ENCODE measurements around the gene C6.
"Not testable (repeated sequence)": the region's sequence is repeated elsewhere in the genome, so short reads cannot be mapped to it uniquely, and the experiment has no call there.

The C6 gene

GRCh38 chr5:41213340-41213739, at the start of gene C6:
TSS of gene C6 (minus strand) at chr5:41213532. CDS start at chr5:41203230, 10,302 bp downstream.
- DNase-seq (ENCODE audit: low spot score): no peak

DNA sequence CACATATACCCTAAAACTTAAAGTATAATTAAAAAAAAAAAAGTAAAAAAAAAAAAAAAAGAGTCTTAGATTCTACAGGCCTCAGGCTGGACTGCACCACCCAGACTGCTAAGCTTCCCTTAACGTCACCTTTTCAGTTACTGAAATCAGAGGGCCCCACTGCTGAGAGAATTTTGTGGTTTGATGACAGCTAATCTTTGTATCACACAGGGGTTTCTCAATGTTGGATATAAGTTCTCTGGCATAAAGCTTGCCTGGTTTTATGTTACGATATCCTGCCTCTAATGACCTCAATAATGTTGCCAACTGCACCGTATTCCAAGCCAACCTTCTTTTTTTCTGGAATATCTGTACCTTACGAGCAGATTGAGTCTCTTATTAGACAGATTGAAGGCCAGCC, 43.1 kb upstream of the C6 start:
- no peak for DNase-seq (ENCODE audit: low spot score)

- DNase-seq (ENCODE audit: low spot score): no peak
Measured at GRCh38 chr5:41253109-41253508, 39.8 kb upstream of the C6 start.

- no peak for DNase-seq (ENCODE audit: low spot score)
Measured at GRCh38 chr5:41252036-41252435, 38.7 kb upstream of the C6 start.

GRCh38 chr5:41250351-41250987, 37.1 kb upstream of the C6 start:
- DNase-seq (ENCODE audit: low spot score): no peak

- no peak for DNase-seq (ENCODE audit: low spot score)
Measured at GRCh38 chr5:41247135-41247534, 33.8 kb upstream of the C6 start.

DNA sequence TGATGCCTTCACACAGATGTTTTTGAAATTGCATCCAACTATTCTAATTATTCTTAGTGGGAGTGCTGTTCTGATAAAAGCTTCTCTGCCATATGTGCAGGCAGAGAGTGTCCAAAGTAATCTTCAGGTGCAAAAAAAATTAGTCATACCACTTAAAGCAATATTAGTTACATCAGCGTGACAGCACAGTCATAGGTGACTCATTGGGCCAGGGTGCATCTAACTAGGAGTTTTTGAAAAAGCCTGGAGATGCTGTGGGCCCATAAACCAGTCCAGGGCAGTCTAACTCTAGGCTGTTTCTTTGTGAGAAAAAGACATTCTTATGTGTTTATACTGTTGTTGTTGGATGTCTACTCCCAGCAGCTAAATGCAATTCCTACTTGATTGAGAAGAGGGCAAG, 33.0 kb upstream of the C6 start:
- DNase-seq (ENCODE audit: low spot score): no peak

DNA sequence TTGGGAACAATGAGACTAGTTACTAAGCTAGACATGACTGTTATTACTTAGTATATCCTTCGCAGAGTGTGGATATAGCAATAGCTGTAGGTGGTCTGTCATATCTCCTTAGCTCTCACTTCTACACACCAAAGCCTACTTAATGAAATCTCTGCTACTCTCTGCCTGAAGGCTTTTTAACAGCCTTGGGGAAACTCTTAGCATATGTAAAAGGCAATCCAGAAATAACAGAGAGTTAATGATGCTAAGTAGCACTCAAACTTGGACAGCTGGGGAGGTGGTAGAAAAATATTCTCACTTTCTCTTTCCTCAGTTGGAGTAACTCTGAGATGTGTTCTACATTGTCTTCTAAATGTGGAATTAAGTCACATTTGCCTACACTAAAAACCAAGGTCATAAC, 30.2 kb upstream of the C6 start:
- no peak for DNase-seq (ENCODE audit: low spot score)

GRCh38 chr5:41240985-41241384, 27.7 kb upstream of the C6 start:
- DNase-seq (ENCODE audit: low spot score): no peak

GRCh38 chr5:41240390-41240789, 27.1 kb upstream of the C6 start:
- DNase-seq (ENCODE audit: low spot score): no peak

- no peak for DNase-seq (ENCODE audit: low spot score)
Measured at GRCh38 chr5:41234475-41234874, 21.1 kb upstream of the C6 start.

DNA sequence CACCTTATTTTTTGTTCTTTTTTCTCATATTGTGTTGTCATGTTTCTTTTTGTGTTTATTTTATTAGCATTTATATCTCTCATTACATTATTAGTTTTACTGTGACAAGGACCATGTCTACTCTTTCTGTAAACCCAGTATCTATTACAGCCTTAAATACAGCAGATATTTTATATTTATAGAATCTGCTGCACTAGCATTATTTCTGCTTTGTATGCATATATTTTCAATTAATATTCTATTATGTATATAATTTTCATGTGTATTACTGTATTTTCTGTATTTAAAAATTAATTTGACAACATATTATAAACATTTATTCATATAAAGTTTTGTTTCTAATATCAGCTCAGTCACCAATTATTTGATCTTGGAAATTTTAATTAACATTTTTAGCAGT, 19.5 kb upstream of the C6 start:
- DNase-seq (ENCODE audit: low spot score): no peak

DNA sequence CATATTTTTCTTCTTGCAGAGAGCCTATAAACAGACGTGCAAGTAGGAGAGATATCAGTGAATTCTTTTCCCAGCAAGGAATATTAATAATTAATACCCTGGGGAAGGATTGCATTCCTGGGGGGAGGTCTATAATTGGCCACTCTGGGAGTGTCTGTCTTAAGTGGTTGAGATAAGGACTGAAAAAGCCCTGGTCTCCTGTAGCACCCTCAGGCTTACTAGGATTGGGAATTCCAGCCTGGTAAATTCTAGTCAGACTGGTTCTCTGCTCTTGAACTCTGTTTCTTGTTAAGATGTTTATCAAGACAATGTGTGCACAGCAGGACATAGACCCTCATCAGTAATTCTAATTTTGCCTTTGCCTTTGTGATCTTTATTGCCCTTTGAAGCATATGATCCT, 16.9 kb upstream of the C6 start:
- not testable (repeated sequence) for DNase-seq (ENCODE audit: low spot score)

- DNase-seq (ENCODE audit: low spot score): no peak
Measured at GRCh38 chr5:41223962-41224361, 10.6 kb upstream of the C6 start.

DNA sequence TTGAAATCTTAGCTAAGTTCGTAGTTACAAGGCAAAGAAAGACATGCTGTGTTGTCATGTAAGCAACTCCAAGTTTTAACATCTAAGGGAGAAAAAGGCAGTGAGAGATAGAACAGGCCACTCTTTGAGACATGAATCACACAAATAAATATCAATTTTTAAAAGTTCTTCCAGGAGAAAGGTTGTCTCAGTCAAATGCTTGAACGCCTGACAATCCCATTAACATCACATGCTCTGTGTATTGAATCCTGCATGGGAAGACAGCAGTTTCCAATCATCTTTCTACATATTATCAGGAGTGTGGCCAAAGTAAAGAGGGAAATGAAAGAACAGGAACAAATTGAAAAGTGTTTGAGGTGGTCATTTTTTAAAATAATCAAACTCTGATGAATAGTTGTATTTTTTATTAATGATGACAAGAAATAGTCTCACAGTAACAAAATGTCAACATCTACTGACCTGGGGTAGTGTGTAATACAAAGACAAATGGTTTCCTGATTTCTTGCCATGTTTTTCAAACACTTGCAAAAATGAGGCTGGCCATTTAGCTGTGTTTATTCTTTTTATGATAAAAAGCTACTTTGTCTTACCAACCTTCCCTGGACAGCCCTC, 6.4 kb upstream of the C6 start:
- no peak for DNase-seq (ENCODE audit: low spot score)

GRCh38 chr5:41218929-41219657, 5.8 kb upstream of the C6 start:
- DNase-seq (ENCODE audit: low spot score): no peak

- DNase-seq (ENCODE audit: low spot score): no peak
Measured at GRCh38 chr5:41214182-41214581, 850 bp upstream of the C6 start.

GRCh38 chr5:41212935-41213334, 397 bp downstream of the C6 start:
- no peak for DNase-seq (ENCODE audit: low spot score)

- no peak for DNase-seq (ENCODE audit: low spot score)
Measured at GRCh38 chr5:41211417-41211816, 1.9 kb downstream of the C6 start.

- not testable (repeated sequence) for DNase-seq (ENCODE audit: low spot score)
Measured at GRCh38 chr5:41205475-41205874, 7.9 kb downstream of the C6 start.

DNA sequence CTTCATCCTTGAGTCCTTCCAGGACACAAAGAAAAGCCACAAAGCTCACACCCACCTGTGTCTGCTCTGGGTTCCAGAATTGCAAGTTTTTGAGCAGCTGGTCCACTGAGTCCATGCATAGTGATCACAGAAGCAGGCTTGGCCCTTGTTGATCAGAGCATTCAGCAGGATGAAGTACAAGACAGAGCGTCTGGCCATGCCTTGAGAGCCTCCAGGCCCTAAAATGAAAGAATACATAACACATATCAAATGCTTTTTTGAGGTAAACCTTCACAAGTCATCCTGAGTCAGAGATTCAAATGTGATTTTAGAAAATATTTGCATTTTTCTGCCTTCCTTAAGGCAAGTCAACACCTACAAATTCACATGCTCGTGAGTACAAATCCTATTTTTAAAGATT, 10.3 kb downstream of the C6 start:
- DNase-seq (ENCODE audit: low spot score): no peak

GRCh38 chr5:41201082-41201772, 12.1 kb downstream of the C6 start:
- DNase-seq (ENCODE audit: low spot score): no peak

- DNase-seq (ENCODE audit: low spot score): no peak
Measured at GRCh38 chr5:41200506-41200905, 12.8 kb downstream of the C6 start.

All from ecto neural progenitor cell (in vitro differentiated cells).